ENCODE measurements around the gene HIPK3. TPM values are rescaled to one million over a fixed set of nuclear protein-coding genes. Genes with fewer than 3 reads are reported as not detected.
A peak's percentile ranks its signal among the peaks of the same experiment; 100 is the strongest.
"Not testable (repeated sequence)": the region's sequence is repeated elsewhere in the genome, so short reads cannot be mapped to it uniquely, and the experiment has no call there.

Gene HIPK3
- polyA plus RNA-seq, 3 donors, result 39.6 to 48.6 (median 44.3) TPM

- no peak for DNase-seq
Observed at GRCh38 chr11:33256031-33256812, 959 bp upstream of the HIPK3 start.

- no peak for DNase-seq
Observed at GRCh38 chr11:33256813-33257159, 395 bp upstream of the HIPK3 start.

GRCh38 chr11:33257897-33258630 lies 883 bp downstream of the HIPK3 start:
- peak; percentile 86 for DNase-seq

- DNase-seq, result no peak
Observed at GRCh38 chr11:33258631-33259205, 1.5 kb downstream of the HIPK3 start.

- DNase-seq, result no peak
Observed at GRCh38 chr11:33259869-33260268, 2.7 kb downstream of the HIPK3 start.

- DNase-seq, result not testable (repeated sequence)
Observed at GRCh38 chr11:33261350-33261749, 4.2 kb downstream of the HIPK3 start.

GRCh38 chr11:33262011-33262645 lies 4.9 kb downstream of the HIPK3 start:
- no peak for DNase-seq

- DNase-seq, result no peak
Observed at GRCh38 chr11:33263549-33263948, 6.4 kb downstream of the HIPK3 start.

GRCh38 chr11:33264926-33265325 lies 7.7 kb downstream of the HIPK3 start:
- no peak for DNase-seq

GRCh38 chr11:33266393-33267215 lies 9.4 kb downstream of the HIPK3 start:
- no peak for DNase-seq

- no peak for DNase-seq
Observed at GRCh38 chr11:33268945-33269540, 11.9 kb downstream of the HIPK3 start.

- no peak for DNase-seq
Observed at GRCh38 chr11:33269822-33270221, 12.6 kb downstream of the HIPK3 start.

- no peak for DNase-seq
Observed at GRCh38 chr11:33271059-33271458, 13.9 kb downstream of the HIPK3 start.

GRCh38 chr11:33272338-33273107 lies 15.3 kb downstream of the HIPK3 start:
- DNase-seq, result no peak

- no peak for DNase-seq
Observed at GRCh38 chr11:33273656-33274055, 16.5 kb downstream of the HIPK3 start.

GRCh38 chr11:33280411-33280810 lies 23.2 kb downstream of the HIPK3 start:
- DNase-seq, result no peak

GRCh38 chr11:33281758-33282157 lies 24.6 kb downstream of the HIPK3 start:
- no peak for DNase-seq

GRCh38 chr11:33284818-33285217 lies 27.6 kb downstream of the HIPK3 start:
- no peak for DNase-seq

GRCh38 chr11:33290319-33290718 lies 33.1 kb downstream of the HIPK3 start:
- DNase-seq, result no peak

GRCh38 chr11:33291004-33291777 lies 34.0 kb downstream of the HIPK3 start:
- peak; percentile 29 for DNase-seq
